ENCODE results near the gene TFAM. TPM values are rescaled to one million over a fixed set of nuclear protein-coding genes. Genes with fewer than 3 reads are reported as not detected.

TFAM gene
- total RNA-seq, 1 donor from 2014 or later, result 13.3 TPM

DNA sequence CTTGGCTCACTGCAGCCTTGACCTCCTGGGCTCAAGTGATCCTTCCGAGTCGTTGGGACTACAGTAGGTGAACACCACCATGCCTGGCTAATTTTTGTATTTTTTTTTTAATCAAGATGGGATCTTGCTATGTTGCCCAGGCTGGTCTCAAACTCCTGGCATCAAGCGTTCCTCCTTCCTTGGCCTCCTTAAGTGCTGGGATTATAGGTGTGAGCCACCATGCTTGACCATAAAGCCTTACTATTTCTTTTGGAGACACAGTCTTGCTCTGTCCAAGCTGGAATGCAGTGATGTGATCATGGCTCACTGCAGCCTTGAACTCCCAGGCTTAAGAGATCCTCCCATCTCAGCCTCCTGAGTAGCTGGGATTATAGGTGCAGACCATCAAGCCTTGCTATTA is 12.6 kb downstream of the TFAM start:
- Histone ChIP-seq H3K27me3 (no peaks in the 10 kb centered on the region), H3K9me3 (no peaks in the 10 kb centered on the region), H3K4me3 (no peak overlapping the region), H3K27ac (no peak overlapping the region), H3K4me1 (no peaks in the 10 kb centered on the region), H3K36me3 (peaks cover 0 to 33% of the 10 kb centered on the region in 2 donors)
- DNase-seq (ENCODE audit: extremely low spot score in 2 of 2), result no peak
- TF ChIP-seq POLR2A (IDR thresholded peaks at IDR 0.05), result no peak
- no peak for TF ChIP-seq POLR2AphosphoS5 (IDR thresholded peaks at IDR 0.05; ENCODE audit: insufficient read depth in 1 of 2, low read depth in 1 of 2)
- TF ChIP-seq, protein P1, sequence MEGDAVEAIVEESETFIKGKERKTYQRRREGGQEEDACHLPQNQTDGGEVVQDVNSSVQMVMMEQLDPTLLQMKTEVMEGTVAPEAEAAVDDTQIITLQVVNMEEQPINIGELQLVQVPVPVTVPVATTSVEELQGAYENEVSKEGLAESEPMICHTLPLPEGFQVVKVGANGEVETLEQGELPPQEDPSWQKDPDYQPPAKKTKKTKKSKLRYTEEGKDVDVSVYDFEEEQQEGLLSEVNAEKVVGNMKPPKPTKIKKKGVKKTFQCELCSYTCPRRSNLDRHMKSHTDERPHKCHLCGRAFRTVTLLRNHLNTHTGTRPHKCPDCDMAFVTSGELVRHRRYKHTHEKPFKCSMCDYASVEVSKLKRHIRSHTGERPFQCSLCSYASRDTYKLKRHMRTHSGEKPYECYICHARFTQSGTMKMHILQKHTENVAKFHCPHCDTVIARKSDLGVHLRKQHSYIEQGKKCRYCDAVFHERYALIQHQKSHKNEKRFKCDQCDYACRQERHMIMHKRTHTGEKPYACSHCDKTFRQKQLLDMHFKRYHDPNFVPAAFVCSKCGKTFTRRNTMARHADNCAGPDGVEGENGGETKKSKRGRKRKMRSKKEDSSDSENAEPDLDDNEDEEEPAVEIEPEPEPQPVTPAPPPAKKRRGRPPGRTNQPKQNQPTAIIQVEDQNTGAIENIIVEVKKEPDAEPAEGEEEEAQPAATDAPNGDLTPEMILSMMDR (IDR thresholded peaks at IDR 0.05), result no peak
- intact Hi-C loops (cut with DNase I), result no loop called here

DNA sequence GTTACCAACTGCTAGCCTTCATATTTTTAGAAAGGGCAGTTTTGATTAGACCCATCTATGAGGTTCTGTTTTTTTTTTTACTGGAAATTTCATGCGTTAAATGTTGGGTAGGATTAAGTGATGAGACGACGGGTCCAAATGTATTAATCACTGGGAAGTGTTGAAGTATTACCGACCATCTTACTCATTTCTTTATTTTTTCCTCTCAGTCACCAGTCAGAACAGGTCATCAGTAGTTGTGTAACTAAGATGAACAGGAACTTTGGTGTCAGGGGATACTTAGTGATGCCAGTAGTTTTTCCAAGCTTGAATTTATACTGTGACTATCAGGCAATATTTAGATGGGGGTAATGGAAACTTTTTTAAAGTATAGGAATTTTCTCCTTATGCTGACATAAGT is 14.2 kb downstream of the TFAM start:
- Histone ChIP-seq H3K9me3 (no peaks in the 10 kb centered on the region), H3K27ac (no peak overlapping the region), H3K4me3 (no peak overlapping the region), H3K27me3 (no peaks in the 10 kb centered on the region), H3K4me1 (no peaks in the 10 kb centered on the region), H3K36me3 (peaks cover 0 to 18% of the 10 kb centered on the region in 2 donors)
- no peak for DNase-seq (ENCODE audit: extremely low spot score in 2 of 2)
- TF ChIP-seq, protein P1 (IDR thresholded peaks at IDR 0.05), result no peak
- TF ChIP-seq POLR2AphosphoS5 (IDR thresholded peaks at IDR 0.05; ENCODE audit: insufficient read depth in 1 of 2, low read depth in 1 of 2), result no peak
- TF ChIP-seq POLR2A (IDR thresholded peaks at IDR 0.05), result no peak
- intact Hi-C loops (cut with DNase I), result no loop called here

DNA sequence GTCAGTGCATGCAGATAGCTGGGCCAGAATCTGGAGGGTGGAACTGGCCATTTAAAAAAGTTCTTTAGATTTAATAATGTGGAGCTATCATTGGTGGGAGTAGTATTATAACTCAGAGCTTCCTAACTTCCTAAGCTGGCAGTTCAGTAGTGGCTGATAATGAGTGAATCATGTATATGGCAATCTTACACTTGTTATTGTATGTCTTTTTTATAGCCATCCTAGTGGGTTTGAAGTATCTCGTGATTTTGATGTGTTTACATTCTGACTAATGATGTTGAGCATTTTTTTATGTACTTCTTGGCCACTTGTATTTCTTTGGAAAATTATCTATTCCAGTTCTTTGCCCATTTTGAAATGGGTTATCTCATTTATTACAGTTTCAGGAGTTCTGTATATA is 15.4 kb downstream of the TFAM start:
- DNase-seq (ENCODE audit: extremely low spot score in 2 of 2), result no peak
- Histone ChIP-seq H3K9me3 (no peaks in the 10 kb centered on the region), H3K27ac (no peak overlapping the region), H3K4me3 (no peak overlapping the region), H3K36me3 (peaks cover 0 to 8% of the 10 kb centered on the region in 2 donors), H3K27me3 (no peaks in the 10 kb centered on the region), H3K4me1 (no peaks in the 10 kb centered on the region)
- intact Hi-C loops (cut with DNase I), result no loop called here
- TF ChIP-seq POLR2A (IDR thresholded peaks at IDR 0.05) (no peak), POLR2AphosphoS5 (IDR thresholded peaks at IDR 0.05; ENCODE audit: insufficient read depth in 1 of 2, low read depth in 1 of 2) (no peak)
- TF ChIP-seq, protein P1 (IDR thresholded peaks at IDR 0.05), result no peak

DNA sequence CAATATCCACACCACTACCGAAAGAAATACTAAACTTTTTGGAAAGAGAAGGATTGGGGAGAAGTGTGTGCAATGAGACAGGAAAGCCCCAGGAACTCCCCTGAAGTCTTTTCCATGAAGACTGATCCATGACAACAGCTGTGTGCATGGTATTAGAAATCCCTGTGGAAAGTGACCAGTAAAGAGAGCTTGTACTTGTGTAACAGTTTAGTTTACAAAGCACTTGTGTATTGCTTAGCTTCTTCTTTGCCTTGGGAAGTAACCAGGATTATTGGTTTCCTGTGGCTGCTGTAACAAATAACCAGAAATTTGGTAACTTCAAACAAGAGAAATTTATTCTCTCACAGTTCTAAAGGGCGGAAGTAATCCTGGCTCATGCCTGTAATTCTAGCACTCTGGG is 18.8 kb downstream of the TFAM start:
- Histone ChIP-seq H3K27me3 (no peaks in the 10 kb centered on the region), H3K27ac (no peak overlapping the region), H3K4me3 (no peak overlapping the region), H3K4me1 (no peaks in the 10 kb centered on the region), H3K36me3 (no peaks in the 10 kb centered on the region), H3K9me3 (no peaks in the 10 kb centered on the region)
- intact Hi-C loops (cut with DNase I), result no loop called here
- DNase-seq (ENCODE audit: extremely low spot score in 2 of 2), result no peak
- TF ChIP-seq POLR2A (IDR thresholded peaks at IDR 0.05) (no peak), POLR2AphosphoS5 (IDR thresholded peaks at IDR 0.05; ENCODE audit: insufficient read depth in 1 of 2, low read depth in 1 of 2) (no peak)
- TF ChIP-seq, protein P1 (IDR thresholded peaks at IDR 0.05), result no peak

DNA sequence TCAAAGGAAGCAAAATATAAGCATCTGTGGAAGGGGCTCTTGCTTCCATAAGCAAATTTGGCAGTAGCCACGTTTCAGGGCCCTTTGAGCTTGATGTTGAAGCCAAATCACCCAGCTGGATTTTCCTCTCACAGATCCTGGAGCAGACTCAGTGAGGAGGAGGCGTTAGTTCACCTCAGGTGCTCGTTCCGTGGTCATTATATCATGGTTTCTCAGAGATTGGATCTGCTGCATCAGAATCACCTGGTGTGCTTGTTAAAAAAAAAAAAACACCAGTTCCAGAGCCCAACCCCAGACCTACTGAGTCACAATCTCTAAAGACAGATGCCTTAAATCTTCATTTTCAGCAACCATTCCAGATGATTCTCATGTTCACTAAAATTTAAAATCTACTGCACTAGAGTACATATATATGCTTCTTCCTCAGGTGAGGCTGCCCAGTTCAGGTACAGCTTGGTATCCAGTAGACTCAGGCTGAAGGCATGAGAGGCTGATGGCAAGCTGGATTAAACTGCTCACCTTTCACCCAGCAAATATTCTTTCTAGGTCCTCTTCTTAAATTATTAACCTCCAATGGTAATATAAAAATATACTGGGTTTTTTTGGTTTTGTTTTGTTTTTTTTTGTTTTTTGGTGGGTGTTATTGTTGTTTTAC is 24.9 kb downstream of the TFAM start:
- Histone ChIP-seq H3K36me3 (no peaks in the 10 kb centered on the region), H3K27me3 (no peaks in the 10 kb centered on the region), H3K27ac (no peak overlapping the region), H3K4me3 (no peak overlapping the region), H3K9me3 (no peaks in the 10 kb centered on the region), H3K4me1 (no peaks in the 10 kb centered on the region)
- intact Hi-C loops (cut with DNase I), result no loop called here
- no peak for DNase-seq (ENCODE audit: extremely low spot score in 2 of 2)
- TF ChIP-seq, protein P1 (IDR thresholded peaks at IDR 0.05), result no peak
- TF ChIP-seq POLR2AphosphoS5 (IDR thresholded peaks at IDR 0.05; ENCODE audit: insufficient read depth in 1 of 2, low read depth in 1 of 2), result no peak
- no peak for TF ChIP-seq POLR2A (IDR thresholded peaks at IDR 0.05)
